Suprapubic skin (tissue), 4 donors: ENCODE measurements around the gene C10orf95.

Experiments used
- POLR2A ChIP-seq, 2 donors: fragments of 450-650 bp; IDR thresholded peaks; one replicate each; pipeline ENCODE4 v1.6.1; 2017; ENCODE audit warnings: antibody characterized with exemption in 2 of 2, mild to moderate bottlenecking in 2 of 2, moderate library complexity in 2 of 2
- POLR2AphosphoS5 ChIP-seq, 3 donors: sonication (generic); formaldehyde crosslinking; IDR thresholded peaks; one replicate each; pipeline ENCODE4 v1.6.1; 2017; ENCODE audit warnings: antibody characterized with exemption in 3 of 3
- TF ChIP-seq, protein P1 (sequence below), 2 donors: fragments of 200-600 bp in 1 of 2; fragments of 450-650 bp in 1 of 2; sonication (generic) in 1 of 2; IDR thresholded peaks; one replicate each; pipeline ENCODE4 v1.5.1; 2016 to 2019; ENCODE audit warnings: antibody characterized with exemption in 2 of 2, mild to moderate bottlenecking in 1 of 2, moderate library complexity in 1 of 2

DNA sequence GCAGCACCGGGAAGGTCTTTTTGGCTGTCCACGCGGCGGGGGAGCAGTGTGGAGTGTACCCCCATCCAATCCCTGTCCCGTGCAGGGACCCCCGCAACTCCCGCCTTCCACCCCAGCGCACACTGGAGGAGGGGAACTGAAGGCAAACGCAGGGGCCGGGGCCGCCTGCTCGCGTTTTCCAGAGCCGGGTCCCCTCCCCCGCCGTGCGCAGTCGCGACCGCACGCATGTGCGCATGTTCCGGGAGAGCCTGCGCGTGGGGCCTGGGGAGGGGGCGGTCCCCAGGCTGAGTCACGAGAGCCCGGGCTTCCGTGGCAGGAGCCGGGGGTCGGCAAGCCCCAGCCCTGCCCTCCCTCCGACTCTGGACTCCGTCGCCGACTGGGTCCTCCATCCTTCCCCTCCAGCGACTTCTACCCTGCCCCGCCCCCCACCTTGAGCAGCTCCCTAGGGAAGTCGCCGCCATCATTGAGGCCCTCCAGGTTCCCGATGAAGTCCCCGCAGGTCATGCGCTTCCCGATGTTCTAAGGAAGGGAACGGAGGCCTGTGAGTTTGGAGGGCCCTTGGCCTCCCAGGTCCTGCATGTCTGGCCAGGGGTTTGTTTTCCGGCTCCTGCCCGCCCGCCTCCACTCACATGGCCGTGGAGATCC, 40.8 kb downstream of the C10orf95 start:
- TF ChIP-seq, protein P1, sequence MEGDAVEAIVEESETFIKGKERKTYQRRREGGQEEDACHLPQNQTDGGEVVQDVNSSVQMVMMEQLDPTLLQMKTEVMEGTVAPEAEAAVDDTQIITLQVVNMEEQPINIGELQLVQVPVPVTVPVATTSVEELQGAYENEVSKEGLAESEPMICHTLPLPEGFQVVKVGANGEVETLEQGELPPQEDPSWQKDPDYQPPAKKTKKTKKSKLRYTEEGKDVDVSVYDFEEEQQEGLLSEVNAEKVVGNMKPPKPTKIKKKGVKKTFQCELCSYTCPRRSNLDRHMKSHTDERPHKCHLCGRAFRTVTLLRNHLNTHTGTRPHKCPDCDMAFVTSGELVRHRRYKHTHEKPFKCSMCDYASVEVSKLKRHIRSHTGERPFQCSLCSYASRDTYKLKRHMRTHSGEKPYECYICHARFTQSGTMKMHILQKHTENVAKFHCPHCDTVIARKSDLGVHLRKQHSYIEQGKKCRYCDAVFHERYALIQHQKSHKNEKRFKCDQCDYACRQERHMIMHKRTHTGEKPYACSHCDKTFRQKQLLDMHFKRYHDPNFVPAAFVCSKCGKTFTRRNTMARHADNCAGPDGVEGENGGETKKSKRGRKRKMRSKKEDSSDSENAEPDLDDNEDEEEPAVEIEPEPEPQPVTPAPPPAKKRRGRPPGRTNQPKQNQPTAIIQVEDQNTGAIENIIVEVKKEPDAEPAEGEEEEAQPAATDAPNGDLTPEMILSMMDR (IDR thresholded peaks at IDR 0.05) = no peak
- TF ChIP-seq POLR2AphosphoS5 (IDR thresholded peaks at IDR 0.05) (no peak), POLR2A (IDR thresholded peaks at IDR 0.05) (no peak)
